Activated naive CD8-positive, alpha-beta T cell treated with anti-CD3 and anti-CD28 coated beads, Interleukin-2, amount 50 U/mL, for 24 hours (primary cell): ENCODE results near the gene PLEK2.
A peak's percentile ranks its signal among the peaks of the same experiment; 100 is the strongest.
"Not testable (repeated sequence)": the region's sequence is repeated elsewhere in the genome, so short reads cannot be mapped to it uniquely, and the experiment has no call there.

ENCODE experiments used
- ATAC-seq: fragments of 150-1000 bp; cut with Tn5 transposase; one replicate; pipeline ENCODE4 v1.10.0; 2021
- DNase-seq: peaks from one replicate; pipeline ENCODE4 v3.0.0; 2021
- H3K27ac Mint-ChIP-seq: one replicate; pipeline ENCODE4 v1.8.0; 2021; ENCODE audit warnings: mild to moderate bottlenecking, mixed read lengths
- H3K27me3 Mint-ChIP-seq: one replicate; pipeline ENCODE4 v1.8.0; 2021; ENCODE audit warnings: mixed read lengths
- H3K36me3 Mint-ChIP-seq: one replicate; pipeline ENCODE4 v1.8.0; 2021; ENCODE audit warnings: low read depth, mixed read lengths
- H3K4me1 Mint-ChIP-seq: one replicate; pipeline ENCODE4 v1.8.0; 2021; ENCODE audit warnings: mixed read lengths
- H3K4me3 Mint-ChIP-seq: one replicate; pipeline ENCODE4 v1.8.0; 2021; ENCODE audit warnings: mild to moderate bottlenecking, moderate library complexity, mixed read lengths
- H3K9me3 Mint-ChIP-seq: one replicate; pipeline ENCODE4 v1.8.0; 2021; ENCODE audit warnings: mixed read lengths

PLEK2 gene

DNA sequence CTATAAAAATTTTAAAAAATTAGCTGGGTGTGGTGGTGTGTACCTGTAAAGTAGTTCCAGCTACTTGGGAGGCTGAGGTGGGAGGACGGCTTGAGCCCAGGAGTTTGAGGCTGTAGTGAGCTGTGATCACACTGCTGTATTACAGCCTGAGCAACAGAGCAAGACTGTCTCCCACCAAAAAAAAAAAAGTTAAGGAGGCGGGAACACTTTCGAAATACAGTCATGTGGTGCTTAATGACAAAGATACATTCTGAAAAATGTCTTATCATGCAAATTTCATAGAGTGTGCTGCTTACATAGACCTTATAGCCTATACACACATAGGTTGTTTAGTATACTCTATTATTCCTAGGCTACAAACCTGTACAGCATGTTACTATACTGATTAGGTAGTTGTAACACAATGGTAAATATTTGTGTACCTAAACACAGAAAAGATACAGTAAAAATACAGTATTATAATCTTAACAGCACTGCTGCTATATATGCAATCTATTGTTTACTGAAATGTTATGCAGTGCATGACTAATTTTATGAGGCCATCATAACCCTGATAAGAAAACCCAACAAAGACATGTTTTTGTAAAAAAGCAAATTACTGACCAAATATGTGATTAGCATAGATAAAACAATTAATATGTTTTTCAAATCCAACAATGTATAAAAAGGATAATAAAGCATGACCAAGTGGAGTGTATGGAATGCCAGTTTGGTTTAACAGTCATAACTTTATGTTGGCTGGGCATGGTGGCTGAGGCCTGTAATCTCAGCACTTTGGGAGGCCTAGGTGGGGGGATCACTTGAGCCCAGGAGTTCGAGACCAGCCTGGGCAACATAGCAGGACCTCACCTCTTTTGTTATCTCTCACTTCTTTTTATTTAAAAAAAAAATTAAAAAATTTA, 40.5 kb downstream of the PLEK2 start:
- Mint-ChIP-seq H3K27me3 (no peaks in the 10 kb centered on the region), H3K36me3 (peaks cover 63% of the 10 kb centered on the region), H3K27ac (peak overlapping the region; percentile 38), H3K4me1 (peaks cover 59% of the 10 kb centered on the region), H3K9me3 (no peaks in the 10 kb centered on the region), H3K4me3 (no peak overlapping the region)
- DNase-seq (no peak), ATAC-seq (no peak)

DNA sequence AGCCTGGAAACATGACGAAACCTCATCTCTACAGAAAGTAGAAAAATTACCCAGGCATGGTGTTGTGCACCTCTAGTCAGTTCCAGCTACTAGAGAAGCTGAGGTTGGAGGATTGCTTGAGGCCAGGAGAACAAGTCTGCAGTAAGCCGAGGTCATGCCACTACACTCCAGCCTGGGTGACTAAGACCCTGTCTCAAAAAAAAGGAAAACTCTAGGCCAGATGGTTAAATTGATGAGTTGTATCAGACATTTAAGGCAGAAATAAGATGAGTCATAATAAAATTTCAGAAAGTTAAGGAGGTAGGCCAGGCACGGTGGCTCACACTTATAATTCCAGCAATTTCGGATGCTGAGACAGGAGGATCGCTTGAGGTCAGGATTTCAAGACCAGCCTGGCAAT, 41.1 kb downstream of the PLEK2 start:
- Mint-ChIP-seq H3K4me1 (peaks cover 64% of the 10 kb centered on the region), H3K4me3 (no peak overlapping the region), H3K27ac (peak overlapping the region; percentile 38), H3K9me3 (no peaks in the 10 kb centered on the region), H3K27me3 (no peaks in the 10 kb centered on the region), H3K36me3 (peaks cover 64% of the 10 kb centered on the region)
- ATAC-seq, result peak; percentile 66
- DNase-seq, result no peak

DNA sequence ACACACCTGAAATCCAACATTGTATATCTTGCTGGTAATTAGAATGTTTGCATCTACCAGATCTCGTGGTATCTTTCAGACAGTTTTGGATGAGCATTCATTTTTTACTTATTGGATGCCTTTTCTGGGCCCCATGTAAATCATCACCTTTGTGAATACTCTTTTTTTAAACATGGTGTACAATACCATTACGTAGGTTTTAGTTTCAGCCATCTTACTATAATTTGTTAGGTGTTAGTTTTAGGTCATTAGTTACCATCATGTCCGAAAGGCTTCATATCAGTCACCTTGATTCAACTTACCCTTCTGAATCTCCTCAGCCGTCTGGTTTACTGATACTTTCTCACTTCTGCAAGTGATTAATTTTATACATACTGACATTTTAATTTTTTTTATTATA, 46.5 kb downstream of the PLEK2 start:
- ATAC-seq (no peak), DNase-seq (no peak)
- Mint-ChIP-seq H3K9me3 (no peaks in the 10 kb centered on the region), H3K27me3 (no peaks in the 10 kb centered on the region), H3K4me1 (peaks cover 66% of the 10 kb centered on the region), H3K4me3 (no peak overlapping the region), H3K36me3 (peaks cover 70% of the 10 kb centered on the region), H3K27ac (no peak overlapping the region)

DNA sequence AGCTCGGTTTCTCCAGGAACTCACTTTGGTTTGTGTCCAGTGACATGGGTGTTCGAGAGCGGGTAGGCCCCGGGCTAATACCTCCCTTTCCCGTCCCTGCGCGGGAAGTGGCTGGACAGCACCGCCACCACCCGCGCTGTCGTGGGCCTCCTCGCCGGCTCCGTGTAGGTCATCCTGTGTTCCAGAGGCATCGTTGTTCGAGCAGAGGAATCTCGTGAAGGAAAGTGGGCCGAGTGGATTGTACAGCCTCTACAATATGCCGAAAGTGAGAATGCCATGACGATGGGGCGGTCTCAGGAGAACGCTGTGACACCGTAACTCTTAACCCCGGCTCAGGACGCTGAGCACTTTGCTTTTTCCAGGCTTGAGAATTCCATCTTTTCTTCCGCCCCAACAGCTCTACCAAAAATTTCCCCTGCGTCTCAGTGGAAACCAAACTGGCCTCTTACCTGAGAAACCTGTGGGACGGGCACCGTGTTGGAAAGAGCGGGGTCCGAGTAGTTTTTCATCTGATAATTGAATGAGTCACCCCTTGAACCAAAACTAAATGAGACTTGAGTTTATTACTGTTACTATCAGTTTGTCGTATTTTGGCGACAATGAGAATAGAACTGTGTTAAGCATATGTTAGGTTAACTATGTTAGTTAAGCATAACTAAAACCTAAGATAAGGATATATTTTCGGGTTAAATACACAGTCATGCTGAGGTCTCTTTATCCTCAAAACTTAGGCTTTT, 51.3 kb downstream of the PLEK2 start:
- H3K36me3 Mint-ChIP-seq, result peaks cover 44% of the 10 kb centered on the region
- no peak for DNase-seq
- peak overlapping the region; percentile 98 for H3K27ac Mint-ChIP-seq
- ATAC-seq, result peak; percentile 18
- peaks cover 68% of the 10 kb centered on the region for H3K4me1 Mint-ChIP-seq
- H3K27me3 Mint-ChIP-seq, result peaks cover 2% of the 10 kb centered on the region
- peak overlapping the region; percentile 96 for H3K4me3 Mint-ChIP-seq
- H3K9me3 Mint-ChIP-seq, result no peaks in the 10 kb centered on the region

DNA sequence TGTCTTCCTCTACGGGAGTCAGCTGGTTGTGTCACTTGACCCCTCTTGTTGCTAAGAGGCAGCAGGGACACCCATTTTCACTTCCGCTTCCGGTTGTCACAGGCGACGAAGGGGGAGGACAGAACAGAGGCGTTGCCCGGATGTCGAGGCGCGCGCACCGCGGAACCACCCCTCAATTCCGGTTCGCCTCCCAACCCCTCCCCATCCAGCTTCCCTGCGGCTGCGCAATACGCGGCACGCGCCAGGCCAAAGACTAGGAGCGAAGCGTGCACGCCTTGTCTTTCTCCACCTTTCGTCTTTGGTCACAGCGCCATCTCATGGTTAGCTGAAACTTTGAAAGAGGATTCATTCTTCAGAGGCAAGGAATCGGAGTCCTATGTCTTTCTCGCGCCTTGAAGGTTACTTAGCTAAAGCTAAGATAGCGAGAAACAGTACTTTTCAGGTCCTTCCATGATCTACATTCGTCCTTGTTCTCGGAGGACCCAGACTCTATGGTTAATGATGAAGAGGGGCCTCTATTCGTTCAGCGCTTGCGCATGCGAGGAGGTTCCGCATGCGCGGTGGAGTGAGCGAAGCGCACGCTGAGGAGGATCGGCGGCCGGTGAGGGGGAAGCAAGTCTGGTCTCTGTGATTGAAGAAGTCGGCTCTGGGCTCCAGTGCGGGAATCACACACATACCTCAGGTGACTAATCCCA, 52.0 kb downstream of the PLEK2 start, which contains the start of the genes ATP6V1D and EIF2S1:
ATP6V1D (minus strand) TSS at position 30 of the 695 bp plus-strand sequence. CDS start 106 bp downstream, outside the sequence.
EIF2S1 (plus strand) TSS at position 554 of the 695 bp plus-strand sequence. CDS start 4,440 bp downstream, outside the sequence.
- Mint-ChIP-seq H3K27me3 (peaks cover 2% of the 10 kb centered on the region), H3K4me1 (peaks cover 67% of the 10 kb centered on the region), H3K27ac (peak within 1 kb of the TSS; percentile 98), H3K36me3 (peaks cover 38% of the 10 kb centered on the region), H3K4me3 (peak within 1 kb of the TSS; percentile 96), H3K9me3 (no peaks in the 10 kb centered on the region)
- ATAC-seq, result peak; percentile 94
- peak; percentile 99 for DNase-seq

DNA sequence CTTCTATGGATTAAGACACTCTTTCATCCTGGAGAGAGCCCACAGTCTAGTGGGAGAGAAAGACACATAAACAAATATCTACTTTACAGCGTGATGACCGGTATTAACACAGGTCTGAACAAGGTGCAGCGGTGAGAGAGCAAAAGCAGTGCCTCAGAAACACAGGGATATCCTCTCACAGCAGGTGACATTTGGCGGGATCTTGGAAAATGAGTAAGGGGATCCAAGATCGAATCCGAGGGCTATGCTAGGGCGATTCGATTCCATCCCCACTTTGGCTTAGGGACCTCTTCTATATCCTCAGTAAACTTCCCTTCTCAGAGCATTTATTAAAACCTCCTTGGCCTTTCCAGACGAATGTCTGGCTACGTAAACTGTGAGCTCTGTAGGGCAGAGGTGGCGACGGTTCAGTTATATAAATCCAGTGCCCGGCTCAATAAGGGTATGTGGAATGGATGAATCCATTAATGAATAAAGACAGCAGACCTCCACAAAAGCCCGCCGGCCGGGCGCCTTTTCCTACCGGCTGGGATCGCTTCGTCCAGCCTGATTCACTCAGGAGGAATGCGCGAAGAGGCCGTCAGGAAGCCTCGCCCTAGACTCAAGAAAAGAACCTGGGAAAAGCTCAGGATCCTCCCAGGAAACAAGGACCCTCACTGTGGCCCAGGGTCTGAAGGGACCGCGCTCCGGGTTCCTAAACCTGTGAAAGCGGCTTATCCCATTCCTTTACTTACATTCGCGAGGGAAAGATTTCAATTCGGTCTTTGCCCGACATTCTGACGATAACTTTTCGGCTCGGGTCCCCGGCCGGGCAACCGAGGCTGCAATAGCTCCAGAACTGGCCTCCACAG, 52.8 kb downstream of the PLEK2 start:
- Mint-ChIP-seq H3K9me3 (no peaks in the 10 kb centered on the region), H3K27ac (peak overlapping the region; percentile 98), H3K27me3 (peaks cover 2% of the 10 kb centered on the region), H3K4me3 (peak overlapping the region; percentile 96), H3K4me1 (peaks cover 61% of the 10 kb centered on the region), H3K36me3 (peaks cover 32% of the 10 kb centered on the region)
- DNase-seq, result no peak
- ATAC-seq, result no peak

DNA sequence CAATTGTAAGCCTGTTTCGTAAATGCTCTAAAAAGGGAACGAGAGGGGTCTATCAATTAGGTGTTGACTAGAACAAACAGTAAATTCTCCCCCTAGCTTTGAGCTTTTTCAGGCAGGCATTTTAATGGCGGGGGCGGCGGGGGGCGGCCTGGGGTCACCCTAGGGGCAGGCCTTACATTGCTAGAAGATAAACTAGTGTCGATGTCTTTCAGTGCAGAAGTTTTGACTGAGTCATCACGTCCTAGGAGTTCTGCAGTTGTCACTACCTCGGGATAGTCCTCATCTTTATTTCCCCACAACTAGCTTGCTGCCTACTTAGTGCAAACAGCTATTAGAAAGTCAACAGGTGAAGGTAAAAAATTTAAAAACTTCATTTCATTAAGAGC, 54.0 kb downstream of the PLEK2 start:
- Mint-ChIP-seq H3K27ac (no peak overlapping the region), H3K36me3 (peaks cover 27% of the 10 kb centered on the region), H3K4me1 (peaks cover 52% of the 10 kb centered on the region), H3K9me3 (no peaks in the 10 kb centered on the region), H3K27me3 (peaks cover 2% of the 10 kb centered on the region), H3K4me3 (peak overlapping the region; percentile 96)
- DNase-seq (no peak), ATAC-seq (no peak)

DNA sequence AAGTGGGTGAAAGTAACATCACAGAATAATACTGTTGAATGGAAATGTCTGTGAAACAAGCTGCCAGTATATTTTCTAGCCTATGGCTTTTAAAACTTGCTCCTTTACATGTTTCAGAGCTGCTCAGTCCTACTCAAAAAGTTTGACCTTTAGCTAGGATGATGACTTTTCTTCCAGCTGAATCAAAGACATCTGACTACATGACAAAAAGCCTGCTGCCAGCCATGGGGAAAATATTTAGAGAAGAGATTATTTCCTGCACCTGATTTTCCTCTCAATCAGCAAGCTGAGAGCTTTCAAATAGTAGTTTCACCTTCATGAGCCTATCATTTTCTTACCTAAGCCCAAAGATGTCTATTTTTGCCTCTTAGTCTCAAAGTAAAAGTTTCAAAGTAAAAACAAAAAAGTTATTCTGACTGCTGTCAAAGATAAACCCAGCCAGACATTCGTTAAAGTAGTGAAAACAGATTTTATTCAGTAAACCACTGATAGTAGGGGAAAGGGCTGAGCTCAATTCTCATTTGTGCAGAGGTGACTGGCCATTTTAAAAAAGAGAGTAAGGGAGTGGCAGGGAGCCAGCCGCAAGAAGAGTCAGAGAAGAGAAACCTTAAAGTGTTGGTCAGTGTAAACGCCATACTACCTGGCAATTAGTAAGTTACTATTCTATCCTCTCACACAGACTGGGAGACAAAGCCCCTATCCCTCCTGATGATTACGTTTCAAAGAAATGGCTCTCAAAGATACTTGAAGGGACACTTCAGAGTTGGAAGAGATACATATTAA, 54.6 kb downstream of the PLEK2 start:
- peak overlapping the region; percentile 4 for H3K27ac Mint-ChIP-seq
- H3K9me3 Mint-ChIP-seq, result no peaks in the 10 kb centered on the region
- peaks cover 26% of the 10 kb centered on the region for H3K36me3 Mint-ChIP-seq

DNA sequence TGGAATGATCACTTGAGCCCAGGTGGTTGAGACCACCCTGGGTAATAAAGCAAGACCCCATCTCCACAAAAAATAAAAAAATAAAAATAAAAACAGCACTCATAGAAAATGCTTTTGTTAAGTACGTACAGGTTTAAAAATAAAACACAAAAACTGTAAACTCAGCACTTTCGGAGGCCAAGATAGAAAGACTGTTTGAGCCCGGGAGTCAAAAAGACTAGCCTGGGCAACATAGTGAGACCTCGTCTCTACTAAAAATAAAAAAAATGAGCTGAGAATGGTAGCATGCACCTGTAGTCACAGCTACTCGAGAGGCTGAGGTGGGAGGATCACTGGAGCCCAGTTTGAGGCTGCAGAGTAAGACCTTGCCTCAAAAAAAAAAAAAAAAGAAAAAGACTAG, 59.9 kb downstream of the PLEK2 start:
- Mint-ChIP-seq H3K4me1 (peaks cover 11% of the 10 kb centered on the region), H3K36me3 (peaks cover 11% of the 10 kb centered on the region), H3K27me3 (no peaks in the 10 kb centered on the region), H3K9me3 (no peaks in the 10 kb centered on the region), H3K27ac (no peak overlapping the region), H3K4me3 (no peak overlapping the region)
- DNase-seq (no peak), ATAC-seq (no peak)

More for the DNA sequence above, 54.6 kb downstream of the PLEK2 start:
- ATAC-seq (no peak), DNase-seq (no peak)
- peak overlapping the region; percentile 96 for H3K4me3 Mint-ChIP-seq
- H3K4me1 Mint-ChIP-seq, result peaks cover 47% of the 10 kb centered on the region
- H3K27me3 Mint-ChIP-seq, result peaks cover 2% of the 10 kb centered on the region

DNA sequence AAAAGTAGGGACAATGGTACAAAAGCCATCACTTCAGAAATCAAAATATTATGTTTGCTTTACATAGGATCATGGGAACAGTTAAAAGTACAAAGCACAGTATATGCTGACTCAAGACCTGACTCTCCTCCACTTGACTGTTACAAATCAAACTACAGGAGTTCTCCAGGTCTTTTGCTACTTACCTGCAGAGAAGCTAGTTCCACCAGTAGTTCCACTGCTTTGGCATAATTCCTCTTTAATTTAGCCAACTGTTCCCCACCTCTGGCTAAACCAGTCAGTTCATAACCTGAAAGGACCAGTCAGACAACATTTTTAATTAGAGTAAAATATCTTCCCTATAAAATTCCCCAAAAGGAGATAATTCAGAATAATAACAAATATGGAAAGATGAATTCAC, 66.4 kb downstream of the PLEK2 start:
- Mint-ChIP-seq H3K4me3 (no peak overlapping the region), H3K27ac (no peak overlapping the region), H3K27me3 (no peaks in the 10 kb centered on the region), H3K36me3 (peaks cover 12% of the 10 kb centered on the region), H3K4me1 (no peaks in the 10 kb centered on the region), H3K9me3 (no peaks in the 10 kb centered on the region)
- ATAC-seq (no peak), DNase-seq (no peak)

DNA sequence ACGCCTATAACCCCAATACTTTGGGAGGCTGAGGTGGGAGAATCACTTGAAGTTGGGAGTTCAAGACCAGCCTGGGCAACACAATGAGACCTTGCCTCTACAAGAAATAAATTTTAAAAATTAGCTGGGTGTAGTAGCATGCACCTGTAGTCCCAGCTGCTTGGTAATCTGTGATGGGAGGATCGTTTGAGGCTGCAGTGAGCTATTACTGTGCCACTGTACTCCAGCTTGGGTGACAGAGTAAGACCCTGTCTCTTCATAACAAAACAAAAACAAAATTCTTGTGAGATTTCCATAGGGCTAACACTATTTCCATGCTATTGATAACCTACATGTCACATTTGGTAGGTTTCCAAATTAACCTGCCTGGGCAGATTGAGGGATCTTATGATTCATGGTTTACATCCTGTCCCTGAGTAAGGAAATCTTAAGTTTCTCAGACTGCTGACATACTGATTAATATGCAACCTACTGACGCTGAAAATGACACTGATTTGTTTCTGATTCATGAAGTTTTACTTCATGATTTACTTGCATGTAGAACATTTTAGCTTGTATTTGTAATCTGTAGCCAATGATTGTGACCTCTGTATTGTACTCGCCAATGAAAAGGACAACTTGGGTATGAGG, 68.2 kb downstream of the PLEK2 start:
- DNase-seq (no peak), ATAC-seq (no peak)
- no peaks in the 10 kb centered on the region for H3K9me3 Mint-ChIP-seq

DNA sequence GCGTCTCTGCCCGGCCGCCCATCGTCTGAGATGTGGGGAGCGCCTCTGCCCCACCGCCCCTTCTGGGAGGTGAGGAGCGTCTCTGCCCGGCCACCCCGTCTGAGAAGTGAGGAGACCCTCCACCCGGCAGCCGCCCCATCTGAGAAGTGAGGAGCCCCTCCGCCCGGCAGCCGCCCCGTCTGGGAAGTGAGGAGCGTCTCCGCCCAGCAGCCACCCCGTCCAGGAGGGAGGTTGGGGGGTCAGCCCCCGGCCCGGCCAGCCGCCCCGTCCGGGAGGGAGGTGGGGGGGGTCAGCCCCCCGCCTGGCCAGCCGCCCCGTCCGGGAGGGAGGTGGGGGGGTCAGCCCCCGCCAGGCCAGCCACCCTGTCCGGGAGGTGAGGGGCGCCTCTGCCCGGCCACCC, 70.7 kb downstream of the PLEK2 start:
- not testable (repeated sequence) for H3K27me3 Mint-ChIP-seq, H3K27ac Mint-ChIP-seq, ATAC-seq, DNase-seq, H3K4me3 Mint-ChIP-seq, H3K4me1 Mint-ChIP-seq, H3K9me3 Mint-ChIP-seq
- H3K36me3 Mint-ChIP-seq, result peaks cover 21% of the 10 kb centered on the region

More for the DNA sequence above, 68.2 kb downstream of the PLEK2 start:
- Mint-ChIP-seq H3K27me3 (no peaks in the 10 kb centered on the region), H3K36me3 (peaks cover 15% of the 10 kb centered on the region), H3K27ac (no peak overlapping the region), H3K4me1 (no peaks in the 10 kb centered on the region), H3K4me3 (no peak overlapping the region)
